ENCODE results near the gene UBE3B. TPM values are rescaled to one million over a fixed set of nuclear protein-coding genes. Genes with fewer than 3 reads are reported as not detected.

The UBE3B gene
- polyA plus RNA-seq, 1 experiment, result 43.9 TPM

GRCh38 chr12:109500406-109501185 is 23.2 kb downstream of the UBE3B start:
- POLR2A ChIA-PET, result no interaction called here
- peaks cover 35% of the 10 kb centered on the region for H3K36me3 ChIP-seq (ENCODE audit: control insufficient read depth, insufficient read depth, low read length)

GRCh38 chr12:109501299-109501698 is 23.9 kb downstream of the UBE3B start:
- POLR2A ChIA-PET, result no interaction called here
- DNase-seq (ENCODE audit: low read depth), result no peak
- TF ChIP-seq CTCF (IDR thresholded peaks at IDR 0.05; ENCODE audit: insufficient read depth, low read depth, low read length), result no peak
- CTCF ChIA-PET, result interaction anchor here (0.6 to 4.5 kb wide), 5 partner anchors 11 to 73 kb away, joined by 3 to 21 read pairs (median 3); no protein-coding TSS in a partner anchor
- H3K4me3 ChIP-seq (ENCODE audit: low read depth, low read length), result no peak overlapping the region
- H3K36me3 ChIP-seq (ENCODE audit: control insufficient read depth, insufficient read depth, low read length), result peaks cover 38% of the 10 kb centered on the region
- H3K27me3 ChIP-seq (ENCODE audit: control insufficient read depth, insufficient read depth, low read length), result no peaks in the 10 kb centered on the region

More at GRCh38 chr12:109500406-109501185, 23.2 kb downstream of the UBE3B start:
- Histone ChIP-seq H3K4me3 (ENCODE audit: low read depth, low read length) (no peak overlapping the region), H3K27me3 (ENCODE audit: control insufficient read depth, insufficient read depth, low read length) (no peaks in the 10 kb centered on the region)
- no peak for DNase-seq (ENCODE audit: low read depth)
- no peak for TF ChIP-seq CTCF (IDR thresholded peaks at IDR 0.05; ENCODE audit: insufficient read depth, low read depth, low read length)
- CTCF ChIA-PET, result interaction anchor here (0.9 to 4.5 kb wide), 4 partner anchors 12 to 73 kb away, joined by 3 to 21 read pairs (median 4); no protein-coding TSS in a partner anchor

- POLR2A ChIA-PET, result no interaction called here
- H3K36me3 ChIP-seq (ENCODE audit: control insufficient read depth, insufficient read depth, low read length), result peaks cover 45% of the 10 kb centered on the region
These were observed 24.9 kb downstream of the UBE3B start for GRCh38 chr12:109502332-109502731.

GRCh38 chr12:109503611-109504010 is 26.2 kb downstream of the UBE3B start:
- no peak for DNase-seq (ENCODE audit: low read depth)
- H3K4me3 ChIP-seq (ENCODE audit: low read depth, low read length), result no peak overlapping the region
- H3K27me3 ChIP-seq (ENCODE audit: control insufficient read depth, insufficient read depth, low read length), result no peaks in the 10 kb centered on the region
- H3K36me3 ChIP-seq (ENCODE audit: control insufficient read depth, insufficient read depth, low read length), result peaks cover 52% of the 10 kb centered on the region
- POLR2A ChIA-PET, result no interaction called here
- TF ChIP-seq CTCF (IDR thresholded peaks at IDR 0.05; ENCODE audit: insufficient read depth, low read depth, low read length), result no peak
- CTCF ChIA-PET, result interaction anchor here (1.2 to 4.5 kb wide), 3 partner anchors 9 to 71 kb away, joined by 3 to 21 read pairs (median 4); no protein-coding TSS in a partner anchor

More at GRCh38 chr12:109502332-109502731, 24.9 kb downstream of the UBE3B start:
- no peak for TF ChIP-seq CTCF (IDR thresholded peaks at IDR 0.05; ENCODE audit: insufficient read depth, low read depth, low read length)
- Histone ChIP-seq H3K4me3 (ENCODE audit: low read depth, low read length) (no peak overlapping the region), H3K27me3 (ENCODE audit: control insufficient read depth, insufficient read depth, low read length) (no peaks in the 10 kb centered on the region)
- no peak for DNase-seq (ENCODE audit: low read depth)
- CTCF ChIA-PET, result interaction anchor here (0.6 to 4.5 kb wide), 2 partner anchors 15 to 69 kb away, joined by 3 to 21 read pairs; no protein-coding TSS in a partner anchor

- TF ChIP-seq CTCF (IDR thresholded peaks at IDR 0.05; ENCODE audit: insufficient read depth, low read depth, low read length), result no peak
- Histone ChIP-seq H3K27me3 (ENCODE audit: control insufficient read depth, insufficient read depth, low read length) (no peaks in the 10 kb centered on the region), H3K36me3 (ENCODE audit: control insufficient read depth, insufficient read depth, low read length) (peaks cover 52% of the 10 kb centered on the region), H3K4me3 (ENCODE audit: low read depth, low read length) (no peak overlapping the region)
- no peak for DNase-seq (ENCODE audit: low read depth)
- ChIA-PET POLR2A (interaction anchor here (0.7 kb wide), 1 partner anchor 15 kb away, joined by 3 read pairs; no protein-coding TSS in a partner anchor), CTCF (interaction anchor here (1.4 to 4.5 kb wide), 2 partner anchors 9 to 13 kb away, joined by 3 to 21 read pairs; no protein-coding TSS in a partner anchor)
These were observed 26.6 kb downstream of the UBE3B start for GRCh38 chr12:109504068-109504467.
